HL-60/S4 treated with phorbol 12-myristate 13-acetate at 8.2 ng/mL for 4 days and 3 days (cell line): ENCODE results near the gene SPATA16.
"Not testable (repeated sequence)": the region's sequence is repeated elsewhere in the genome, so short reads cannot be mapped to it uniquely, and the experiment has no call there.

Experiments
- in situ Hi-C: fragments of 300-500 bp; cut with MboI; formaldehyde crosslinking; loops from 2 replicates; pipeline ENCODE4 v1.15.0; 2022; ENCODE audit warnings: low sequenced_read_pairs

SPATA16 gene

GRCh38 chr3:172960626-172961182 lies 180.3 kb downstream of the SPATA16 start:
- in situ Hi-C loops = not testable (repeated sequence)

- in situ Hi-C loops = no loop called here
These were observed 182.5 kb downstream of the SPATA16 start for GRCh38 chr3:172958565-172958964.

GRCh38 chr3:172953571-172953970 lies 187.5 kb downstream of the SPATA16 start:
- in situ Hi-C loops = no loop called here

- in situ Hi-C loops = no loop called here
These were observed 189.5 kb downstream of the SPATA16 start for GRCh38 chr3:172951511-172951910.

GRCh38 chr3:172946061-172946460 lies 195.0 kb downstream of the SPATA16 start:
- in situ Hi-C loops = no loop called here

GRCh38 chr3:172939651-172940293 lies 201.3 kb downstream of the SPATA16 start:
- in situ Hi-C loops = no loop called here

- in situ Hi-C loops = no loop called here
These were observed 202.2 kb downstream of the SPATA16 start for GRCh38 chr3:172938788-172939187.

- in situ Hi-C loops = no loop called here
These were observed 209.2 kb downstream of the SPATA16 start for GRCh38 chr3:172931746-172932285.

- in situ Hi-C loops = no loop called here
These were observed 211.6 kb downstream of the SPATA16 start for GRCh38 chr3:172929451-172929850.

- in situ Hi-C loops = no loop called here
These were observed 216.5 kb downstream of the SPATA16 start for GRCh38 chr3:172924546-172924945.

GRCh38 chr3:172919297-172919683 lies 221.7 kb downstream of the SPATA16 start:
- in situ Hi-C loops = no loop called here

- in situ Hi-C loops = no loop called here
These were observed 222.3 kb downstream of the SPATA16 start for GRCh38 chr3:172918568-172919296.

- in situ Hi-C loops = no loop called here
These were observed 222.9 kb downstream of the SPATA16 start for GRCh38 chr3:172918165-172918564.

GRCh38 chr3:172915911-172916514 lies 225.0 kb downstream of the SPATA16 start:
- in situ Hi-C loops = no loop called here

- in situ Hi-C loops = no loop called here
These were observed 226.2 kb downstream of the SPATA16 start for GRCh38 chr3:172914854-172915253.

- in situ Hi-C loops = no loop called here
These were observed 227.0 kb downstream of the SPATA16 start for GRCh38 chr3:172913911-172914655.

- in situ Hi-C loops = no loop called here
These were observed 229.9 kb downstream of the SPATA16 start for GRCh38 chr3:172911142-172911541.

- in situ Hi-C loops = no loop called here
These were observed 232.2 kb downstream of the SPATA16 start for GRCh38 chr3:172908771-172909270.

GRCh38 chr3:172905451-172905850 lies 235.6 kb downstream of the SPATA16 start:
- in situ Hi-C loops = no loop called here

GRCh38 chr3:172904711-172905373 lies 236.2 kb downstream of the SPATA16 start:
- in situ Hi-C loops = no loop called here
